HG03196 (cell line): Measurements from ENCODE around the gene ABCG2.
"Not testable (repeated sequence)": the region's sequence is repeated elsewhere in the genome, so short reads cannot be mapped to it uniquely, and the experiment has no call there.

Source experiments
- ATAC-seq: cut with Tn5 transposase; IDR thresholded peaks from one replicate; pipeline ENCODE4 v1.9.1; 2021; ENCODE audit not compliant: unreplicated experiment

The ABCG2 gene

GRCh38 chr4:88119943-88120342, 38.5 kb downstream of the ABCG2 start:
- no peak for ATAC-seq

GRCh38 chr4:88115587-88115986, 42.9 kb downstream of the ABCG2 start:
- ATAC-seq, result no peak

GRCh38 chr4:88112856-88113255, 45.6 kb downstream of the ABCG2 start:
- ATAC-seq, result no peak

- ATAC-seq, result no peak
These were observed 47.6 kb downstream of the ABCG2 start for GRCh38 chr4:88110826-88111225.

GRCh38 chr4:88109123-88109881, 49.1 kb downstream of the ABCG2 start:
- no peak for ATAC-seq

GRCh38 chr4:88108747-88109122, 49.7 kb downstream of the ABCG2 start:
- no peak for ATAC-seq

- ATAC-seq, result not testable (repeated sequence)
These were observed 50.4 kb downstream of the ABCG2 start for GRCh38 chr4:88108108-88108465.

- ATAC-seq, result no peak
These were observed 50.9 kb downstream of the ABCG2 start for GRCh38 chr4:88107406-88108107.

GRCh38 chr4:88106205-88106604, 52.2 kb downstream of the ABCG2 start:
- ATAC-seq, result no peak

GRCh38 chr4:88104902-88105610, 53.4 kb downstream of the ABCG2 start:
- no peak for ATAC-seq

GRCh38 chr4:88102026-88102425, 56.4 kb downstream of the ABCG2 start:
- no peak for ATAC-seq

GRCh38 chr4:88101165-88101564, 57.3 kb downstream of the ABCG2 start:
- no peak for ATAC-seq

- no peak for ATAC-seq
These were observed 59.3 kb downstream of the ABCG2 start for GRCh38 chr4:88098993-88099752.

- ATAC-seq, result no peak
These were observed 60.7 kb downstream of the ABCG2 start for GRCh38 chr4:88097781-88098180.

GRCh38 chr4:88097301-88097700, 61.1 kb downstream of the ABCG2 start:
- ATAC-seq, result no peak

- ATAC-seq, result no peak
These were observed 64.6 kb downstream of the ABCG2 start for GRCh38 chr4:88093874-88094273.

- no peak for ATAC-seq
These were observed 67.1 kb downstream of the ABCG2 start for GRCh38 chr4:88091378-88091777.

- ATAC-seq, result no peak
These were observed 67.5 kb downstream of the ABCG2 start for GRCh38 chr4:88090898-88091297.

GRCh38 chr4:88087004-88087403, 71.4 kb downstream of the ABCG2 start:
- ATAC-seq, result no peak

GRCh38 chr4:88080626-88081025, 77.8 kb downstream of the ABCG2 start:
- ATAC-seq, result no peak

GRCh38 chr4:88078579-88078978, 79.9 kb downstream of the ABCG2 start:
- ATAC-seq, result no peak
